CD4-positive, alpha-beta T cell treated with Interleukin-2 at 100 ng/mL for 4 hours (primary cell): ENCODE results near the gene DGKD.

Experiments
- DNase-seq: peaks from one replicate; pipeline ENCODE4 v3.0.0-alpha.2; 2020; ENCODE audit warnings: low spot score

The DGKD gene

DNA sequence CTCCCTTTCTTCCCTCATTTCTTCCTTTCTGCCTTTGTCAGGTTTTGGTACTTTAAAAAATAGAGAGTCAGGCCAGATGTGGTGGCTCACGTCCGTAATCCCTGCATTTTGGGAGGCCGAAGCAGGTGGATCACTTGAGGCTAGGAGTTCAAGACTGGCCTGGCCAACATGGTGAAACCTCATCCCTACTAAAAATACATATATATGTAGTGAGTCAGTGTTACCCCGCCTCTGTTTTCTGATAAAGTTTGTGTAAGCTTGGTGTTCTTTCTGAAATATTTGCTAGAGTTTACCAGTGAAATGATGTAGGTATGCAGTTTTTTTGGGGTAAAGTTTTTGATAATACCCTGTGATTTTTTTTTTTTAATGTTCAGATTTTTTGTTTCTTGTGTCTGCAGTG, 58.8 kb downstream of the DGKD start:
- no peak for DNase-seq

DNA sequence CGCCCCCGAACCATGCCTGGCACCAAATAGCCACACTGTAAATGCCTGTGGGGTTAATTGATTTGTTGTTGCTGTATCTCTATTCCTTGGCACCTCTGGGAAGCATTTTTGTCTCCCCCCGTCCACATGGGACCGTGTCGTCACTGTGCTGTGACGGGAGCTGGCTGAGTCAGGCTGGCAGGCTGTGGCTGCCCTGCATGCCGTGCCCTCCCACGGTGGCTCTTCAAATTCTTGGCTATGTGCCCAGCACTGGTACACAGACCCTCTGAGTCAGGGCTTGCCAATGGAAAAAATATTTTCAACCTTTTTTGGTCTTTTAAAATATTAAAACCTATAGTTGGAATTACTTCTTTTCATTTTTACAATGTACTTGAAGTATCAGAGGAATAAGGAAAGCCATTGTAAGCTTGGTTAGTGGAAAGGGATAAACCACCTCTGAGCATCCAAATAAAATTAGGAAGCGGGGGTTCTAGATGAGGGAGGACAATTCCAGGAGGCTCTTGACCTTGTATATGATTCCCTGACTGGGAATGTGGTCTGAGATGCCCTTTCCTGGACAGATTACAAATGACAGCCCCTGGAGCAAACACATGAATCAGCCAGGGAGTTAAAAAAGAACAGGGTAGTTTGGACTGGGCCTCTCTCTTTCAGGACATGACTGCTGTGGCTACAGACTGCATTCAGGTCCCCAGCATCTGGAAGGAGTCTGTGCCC, 59.4 kb downstream of the DGKD start:
- peak; percentile 77 for DNase-seq

DNA sequence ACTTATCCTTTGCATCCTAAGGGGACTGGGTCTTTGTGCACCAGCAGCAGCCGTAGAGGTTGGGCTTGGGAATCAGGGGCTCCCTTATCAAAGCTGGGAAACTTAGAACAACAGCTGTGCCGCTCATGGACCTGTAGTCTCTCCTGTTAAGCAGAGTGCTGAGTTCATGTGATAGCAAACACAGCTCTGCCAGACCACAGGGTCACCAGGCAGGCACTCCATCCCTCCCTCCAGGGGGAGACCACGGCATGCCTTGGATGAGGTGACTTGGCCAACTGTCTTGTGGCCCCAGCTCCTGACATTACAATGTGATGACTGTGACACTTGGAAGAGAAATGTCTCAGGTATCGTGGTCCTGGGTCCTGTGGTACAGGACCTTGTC, 60.0 kb downstream of the DGKD start:
- no peak for DNase-seq

DNA sequence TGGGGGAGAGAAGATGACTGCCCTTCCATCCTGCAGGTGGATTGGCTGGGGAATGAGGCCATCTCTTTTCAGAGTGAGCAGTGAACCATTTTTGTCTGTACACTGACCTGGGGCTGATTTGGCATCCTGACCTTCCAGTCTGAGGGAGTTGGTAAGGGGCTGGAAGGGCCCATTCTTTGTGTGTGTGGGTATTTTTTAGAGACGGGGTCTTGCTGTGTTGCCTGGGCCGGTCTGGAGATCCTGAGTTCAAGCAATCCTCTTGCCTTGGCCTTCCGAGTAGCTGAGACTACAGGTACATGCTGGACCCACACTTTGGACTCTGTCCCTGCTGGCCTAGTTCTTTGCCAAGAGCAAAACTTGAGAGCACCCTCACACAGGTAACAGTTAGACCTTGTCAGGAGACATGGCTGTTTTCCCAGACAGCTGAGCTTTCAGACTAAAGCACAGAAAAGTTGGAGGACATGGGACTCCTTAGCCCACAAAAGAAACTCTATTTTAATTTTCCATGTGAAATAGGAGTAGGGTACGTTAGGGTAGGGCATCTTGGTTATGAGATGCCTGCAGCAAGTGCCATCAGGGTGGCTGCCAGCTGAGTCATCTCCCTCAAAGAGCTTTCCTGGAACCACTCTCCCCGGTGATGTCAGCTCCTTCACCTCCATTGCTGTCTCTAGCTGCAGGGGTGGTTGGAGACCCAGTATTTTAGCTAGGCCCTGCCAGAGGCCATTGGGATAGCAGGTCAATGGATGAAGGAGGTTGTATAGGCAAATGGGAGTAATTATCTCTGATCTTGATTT, 60.7 kb downstream of the DGKD start:
- peak; percentile 75 for DNase-seq

DNA sequence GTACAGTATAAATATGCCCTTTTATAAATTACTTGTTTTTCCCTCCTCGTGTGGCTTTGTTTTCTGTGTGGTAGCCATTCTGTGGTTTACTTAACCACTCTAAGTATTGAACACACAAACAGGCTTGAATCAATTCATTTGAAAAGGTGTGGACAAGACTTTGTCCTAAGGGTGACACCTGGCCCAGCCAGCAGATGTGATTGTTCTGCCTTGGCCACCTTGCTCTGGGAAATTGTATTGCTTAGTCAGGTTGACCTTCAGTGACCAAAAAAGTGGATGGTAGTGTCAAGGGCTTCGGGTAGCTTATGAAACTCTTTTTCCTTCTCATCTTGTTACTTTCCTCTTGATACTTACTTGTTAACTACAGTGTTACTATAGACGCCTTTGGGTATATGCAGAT, 61.9 kb downstream of the DGKD start:
- no peak for DNase-seq

DNA sequence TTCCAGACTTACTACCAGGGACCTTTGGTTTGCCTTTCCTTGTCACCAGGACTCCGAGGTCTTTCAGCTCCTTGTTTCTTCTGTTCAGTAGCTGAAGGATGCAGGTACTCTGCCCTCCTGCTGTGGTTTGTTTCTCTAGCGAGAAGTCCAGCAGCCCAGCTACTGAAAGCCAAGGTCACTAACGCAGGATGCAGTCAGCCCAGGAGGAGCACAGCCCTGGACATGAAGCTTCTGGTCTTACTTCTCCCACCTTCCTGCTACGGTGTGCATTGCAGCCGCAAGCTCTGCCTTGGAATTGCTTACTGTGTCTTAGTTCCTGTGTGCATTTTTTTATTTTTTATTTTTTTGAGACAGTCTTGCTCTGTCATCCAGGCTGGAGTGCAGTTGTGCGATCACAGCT, 62.4 kb downstream of the DGKD start:
- no peak for DNase-seq

DNA sequence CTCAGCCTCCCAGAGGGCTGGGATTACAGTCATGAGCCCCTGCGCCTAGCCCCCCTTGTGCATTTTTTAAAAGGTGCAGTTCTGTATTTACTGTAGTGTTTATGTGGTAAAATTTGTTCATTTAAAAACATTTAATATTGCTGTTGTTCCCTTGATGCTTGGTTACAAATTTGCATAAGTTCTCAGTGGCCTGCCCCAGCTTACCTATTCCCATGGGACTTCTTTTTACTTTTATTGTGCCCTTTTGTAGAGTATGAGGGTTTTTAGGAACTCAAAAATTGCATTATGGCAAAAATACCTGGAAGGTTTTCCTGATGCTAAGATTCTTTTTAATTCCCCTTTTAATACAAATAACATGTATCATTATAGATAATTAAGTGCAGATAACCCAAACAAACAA, 63.0 kb downstream of the DGKD start:
- no peak for DNase-seq

DNA sequence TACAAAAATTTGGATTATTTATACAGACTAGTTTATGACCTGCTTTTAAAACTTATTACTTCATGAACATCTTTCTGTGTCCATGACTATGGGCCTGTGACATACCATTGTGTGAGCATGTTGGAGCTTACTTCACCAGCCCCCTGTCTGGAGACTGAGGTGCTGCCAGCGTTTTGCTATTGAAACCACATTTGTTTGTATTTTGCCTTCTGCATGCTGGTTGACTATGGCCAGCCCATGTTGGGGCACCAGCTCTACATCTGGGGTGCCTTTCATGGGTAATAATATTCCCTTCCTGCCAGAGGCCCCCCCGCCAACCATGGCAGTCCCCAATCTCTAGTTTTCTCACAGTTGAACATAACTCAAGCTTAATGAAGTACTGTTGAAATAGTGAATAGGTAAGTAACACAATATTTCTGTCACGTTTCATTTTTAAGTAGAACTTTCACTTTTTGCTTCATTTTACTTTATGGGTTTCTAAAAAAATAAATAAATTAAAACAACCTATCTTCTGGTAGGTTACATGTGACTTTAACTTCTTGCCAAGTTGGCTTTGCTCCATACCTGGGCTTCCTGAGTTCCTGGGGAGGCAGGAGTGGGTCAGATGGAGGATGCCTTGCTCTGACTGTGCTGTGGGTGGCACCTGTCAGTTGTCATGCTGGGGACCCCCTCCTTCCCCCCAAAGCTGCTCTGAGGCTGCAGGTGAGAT, 63.9 kb downstream of the DGKD start:
- no peak for DNase-seq

DNA sequence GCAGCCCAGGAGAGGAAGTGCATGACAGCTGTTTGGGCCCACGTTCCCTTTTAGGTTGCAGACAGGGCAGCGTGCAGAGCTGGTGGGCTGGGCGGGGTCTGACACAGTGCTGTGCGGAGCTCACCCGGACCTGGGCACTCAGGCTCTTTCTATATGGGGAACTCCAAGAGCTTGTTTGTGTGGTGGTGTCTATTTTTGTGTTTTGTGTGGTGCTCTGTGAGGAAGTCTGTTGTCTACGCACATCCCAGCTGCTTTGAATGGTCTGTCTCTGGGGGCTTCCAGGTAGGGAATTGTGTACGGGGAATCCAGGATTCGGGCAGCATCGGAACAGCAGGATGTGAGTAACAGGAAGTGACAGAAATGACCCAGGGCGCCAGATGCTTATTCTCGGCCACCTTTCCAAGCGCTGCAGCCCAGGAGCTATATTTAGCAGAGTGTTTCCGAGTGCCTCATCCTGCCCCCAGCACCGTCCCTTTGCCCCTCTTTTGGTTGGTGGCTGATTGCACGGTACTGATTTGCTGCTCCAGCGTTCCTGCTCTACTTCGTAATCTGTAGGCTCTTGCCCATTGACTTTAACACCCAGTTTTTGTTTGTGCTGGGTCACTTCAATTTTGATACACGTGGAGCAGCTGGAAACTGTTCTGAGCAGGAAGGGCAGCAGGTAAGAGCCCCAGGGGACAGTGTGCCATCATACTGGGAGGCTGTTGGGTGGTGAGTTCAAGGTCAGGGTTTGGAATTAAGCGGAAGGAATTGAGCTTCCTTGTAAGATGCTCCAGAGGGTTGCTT, 64.7 kb downstream of the DGKD start:
- DNase-seq, result peak; percentile 72

DNA sequence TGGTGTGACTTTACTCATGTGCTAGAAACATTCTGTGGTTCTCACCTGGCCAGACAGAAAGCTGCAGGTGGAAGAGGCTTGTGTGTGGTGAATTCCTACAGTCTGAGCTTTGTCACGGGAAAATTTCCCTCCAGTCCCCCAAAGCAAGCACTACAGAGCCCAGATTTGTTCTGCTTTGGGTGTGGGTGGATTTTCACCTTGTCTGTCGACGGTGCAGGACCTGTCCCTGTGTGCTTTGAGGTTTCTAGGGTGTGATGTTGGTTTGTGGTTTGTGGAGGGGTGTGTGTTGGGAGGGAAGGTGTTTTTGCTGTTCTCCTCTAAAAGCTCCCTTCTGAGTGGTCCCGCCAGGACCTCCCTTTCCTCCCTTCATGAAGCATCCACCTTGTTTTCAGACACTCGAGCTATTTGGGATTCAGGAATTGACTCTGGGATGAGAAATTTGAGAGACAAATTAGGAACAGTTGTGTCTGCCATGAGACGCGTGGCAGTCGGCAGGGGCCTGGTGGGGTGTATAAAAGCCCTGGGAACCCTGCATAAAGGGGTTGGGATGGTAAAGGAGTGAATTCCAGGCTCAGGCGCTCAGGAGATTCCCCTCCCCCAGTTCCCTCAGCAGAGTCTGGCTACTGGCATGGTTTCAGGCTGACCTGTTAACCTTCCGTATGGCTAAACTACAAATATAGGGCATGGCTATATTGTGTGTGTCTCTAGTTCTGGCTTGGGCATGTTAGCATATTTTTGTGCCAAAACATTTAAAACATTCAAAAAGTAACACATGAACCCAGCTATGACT, 65.5 kb downstream of the DGKD start:
- peak; percentile 72 for DNase-seq

DNA sequence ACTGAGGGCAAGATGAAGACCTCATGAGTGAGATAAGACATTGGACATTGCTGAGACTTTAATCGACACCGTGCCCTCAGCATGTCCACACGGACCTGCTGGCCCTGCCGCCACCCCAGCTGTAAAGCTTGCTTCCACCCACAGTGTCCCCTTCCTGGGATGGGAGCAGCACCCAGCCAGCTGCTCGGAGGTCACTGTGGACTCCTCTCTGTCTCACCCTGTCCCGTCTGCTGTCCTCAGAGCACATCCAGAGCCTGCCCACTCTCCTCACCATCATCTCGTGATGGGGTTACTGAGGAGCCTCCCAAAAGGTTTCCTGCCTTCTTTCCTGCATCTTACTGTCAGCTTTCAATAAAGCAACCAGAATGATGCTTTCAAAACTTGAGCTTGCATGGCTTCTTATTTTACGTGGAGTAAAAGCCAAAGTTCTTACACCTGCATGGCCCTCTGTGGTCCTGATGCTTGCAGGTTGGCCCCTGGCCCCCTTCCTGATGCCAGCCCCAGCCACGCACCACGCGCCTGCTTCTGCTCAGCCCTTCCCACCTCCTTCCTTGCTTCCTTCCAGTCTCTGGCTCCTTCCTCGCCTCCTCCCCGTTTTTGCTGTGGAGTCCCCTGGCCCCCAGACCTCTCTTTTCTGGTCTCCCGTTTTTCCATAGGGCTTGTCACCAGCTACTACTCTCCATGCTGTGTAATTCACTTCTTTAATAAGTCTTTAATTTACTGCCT, 67.0 kb downstream of the DGKD start:
- no peak for DNase-seq

DNA sequence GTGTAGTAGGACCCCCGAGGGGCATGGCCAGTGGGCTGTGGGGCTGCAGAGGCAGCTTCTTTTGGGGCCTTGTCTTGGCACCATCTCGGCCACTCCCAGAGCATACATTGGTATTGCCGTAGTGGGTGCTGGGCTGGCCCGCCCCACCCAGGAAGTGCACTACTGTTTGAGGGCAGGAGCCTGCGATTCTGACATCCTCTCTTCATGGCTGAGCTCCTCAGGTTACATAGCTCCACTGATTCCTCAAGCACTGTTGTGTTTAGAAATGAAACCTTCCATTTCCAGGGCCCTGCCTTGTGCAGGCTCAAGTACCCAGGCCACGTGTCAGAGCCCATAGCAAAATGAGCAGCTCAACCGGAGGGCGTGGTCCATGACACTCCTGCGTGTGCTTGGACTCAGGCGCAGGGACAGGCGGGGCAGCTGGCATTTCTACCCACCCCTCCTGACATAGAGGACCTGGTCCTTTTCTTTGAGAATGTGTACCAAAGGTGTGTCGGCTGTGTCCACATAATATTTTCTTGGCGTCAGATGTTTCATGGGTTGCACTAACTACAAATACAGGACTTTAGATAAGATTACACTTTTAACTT, 67.9 kb downstream of the DGKD start:
- peak; percentile 75 for DNase-seq

DNA sequence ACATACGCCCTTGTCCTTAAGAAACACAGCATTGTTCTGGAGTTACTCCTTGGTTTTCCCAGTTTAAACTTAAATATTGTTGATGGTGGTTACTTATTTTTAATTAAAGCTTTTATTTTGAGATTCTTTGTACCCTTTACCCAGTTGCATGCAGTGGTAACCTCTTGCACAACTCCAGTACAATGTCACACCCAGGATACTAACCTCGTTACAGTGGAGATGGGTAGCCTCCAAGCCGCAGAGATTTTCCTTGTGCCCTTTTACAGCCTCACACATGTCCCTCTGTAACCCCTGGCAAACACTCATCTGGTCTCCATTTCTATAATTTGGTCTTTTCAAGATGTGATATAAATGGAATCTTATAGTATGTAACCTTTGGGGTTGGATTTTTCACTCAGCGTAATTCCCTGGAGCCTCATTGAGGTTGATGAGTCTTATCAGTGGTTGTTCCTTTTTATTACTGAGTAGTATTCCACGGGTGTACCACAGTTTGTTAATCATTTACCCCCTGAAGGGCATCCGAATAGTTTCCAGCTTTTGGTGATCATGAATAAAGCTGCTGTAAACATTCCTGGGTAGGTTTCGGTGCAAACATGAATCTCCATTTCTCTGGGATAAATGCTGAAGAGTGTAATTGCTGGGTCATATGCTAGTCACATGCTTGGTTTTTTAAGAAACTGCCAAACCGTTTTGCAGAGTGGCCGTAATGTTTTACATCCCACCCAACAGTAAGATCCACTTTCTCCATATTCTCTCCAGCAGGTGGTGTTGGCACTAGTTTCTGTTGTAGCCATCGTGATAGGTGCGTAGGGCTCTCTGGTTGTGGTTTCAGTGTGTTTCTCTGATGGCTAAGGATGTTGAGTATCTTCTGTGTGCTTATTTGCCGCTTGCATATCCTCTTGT, 68.6 kb downstream of the DGKD start:
- DNase-seq, result no peak

DNA sequence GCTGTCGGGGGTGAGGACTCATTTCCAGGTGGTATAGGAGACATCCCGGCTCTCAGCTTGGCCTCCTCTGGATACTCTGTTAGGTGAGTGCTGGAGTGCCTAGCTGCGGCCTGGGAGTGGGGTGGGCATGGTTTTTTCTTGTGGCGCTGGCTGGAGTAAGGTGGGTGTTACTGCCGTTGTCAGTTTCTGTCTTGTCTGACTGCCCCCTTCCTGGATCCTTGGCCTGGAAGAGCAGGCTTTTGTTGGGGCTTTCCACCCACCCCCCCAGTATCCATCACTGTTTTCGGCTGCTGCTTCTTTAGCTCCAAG, 69.2 kb downstream of the DGKD start:
- no peak for DNase-seq

DNA sequence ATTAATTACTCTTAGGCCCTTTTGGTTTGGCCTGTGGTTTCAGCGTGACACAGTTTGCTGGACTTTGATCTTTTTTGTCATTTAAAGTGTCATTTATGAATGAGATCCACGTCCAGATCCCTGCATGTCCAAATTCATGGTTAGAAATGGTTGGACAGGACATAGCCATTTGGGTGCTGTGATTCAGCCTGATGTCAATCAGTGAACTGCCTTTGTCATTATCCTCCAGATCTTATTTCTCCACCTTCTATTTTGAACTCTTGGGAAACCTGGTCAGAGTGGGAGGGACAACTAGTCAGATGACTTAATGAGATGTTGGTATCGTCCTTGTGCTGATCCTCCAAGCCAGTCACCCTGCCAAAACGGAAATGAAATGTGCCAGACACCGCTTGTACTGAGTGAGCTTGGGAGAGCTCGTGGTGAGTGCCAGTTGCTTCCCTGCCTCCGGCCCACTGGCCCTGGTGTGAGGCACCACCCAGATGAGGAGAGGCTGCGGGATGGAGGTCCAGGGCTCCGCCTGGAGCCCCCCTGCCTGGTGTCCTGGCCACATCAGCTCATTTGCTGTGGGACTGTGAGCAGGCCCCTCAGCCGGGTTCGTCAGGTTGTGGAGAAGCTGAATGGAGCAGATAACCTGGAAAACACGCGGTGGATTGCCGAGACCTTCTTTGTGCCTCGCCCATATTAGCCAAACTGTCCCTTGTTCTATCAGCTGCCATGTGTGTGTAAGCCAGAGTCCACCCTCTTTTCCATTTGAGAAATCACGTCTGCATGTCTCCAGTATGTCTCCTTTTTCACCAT, 70.1 kb downstream of the DGKD start:
- DNase-seq, result no peak

DNA sequence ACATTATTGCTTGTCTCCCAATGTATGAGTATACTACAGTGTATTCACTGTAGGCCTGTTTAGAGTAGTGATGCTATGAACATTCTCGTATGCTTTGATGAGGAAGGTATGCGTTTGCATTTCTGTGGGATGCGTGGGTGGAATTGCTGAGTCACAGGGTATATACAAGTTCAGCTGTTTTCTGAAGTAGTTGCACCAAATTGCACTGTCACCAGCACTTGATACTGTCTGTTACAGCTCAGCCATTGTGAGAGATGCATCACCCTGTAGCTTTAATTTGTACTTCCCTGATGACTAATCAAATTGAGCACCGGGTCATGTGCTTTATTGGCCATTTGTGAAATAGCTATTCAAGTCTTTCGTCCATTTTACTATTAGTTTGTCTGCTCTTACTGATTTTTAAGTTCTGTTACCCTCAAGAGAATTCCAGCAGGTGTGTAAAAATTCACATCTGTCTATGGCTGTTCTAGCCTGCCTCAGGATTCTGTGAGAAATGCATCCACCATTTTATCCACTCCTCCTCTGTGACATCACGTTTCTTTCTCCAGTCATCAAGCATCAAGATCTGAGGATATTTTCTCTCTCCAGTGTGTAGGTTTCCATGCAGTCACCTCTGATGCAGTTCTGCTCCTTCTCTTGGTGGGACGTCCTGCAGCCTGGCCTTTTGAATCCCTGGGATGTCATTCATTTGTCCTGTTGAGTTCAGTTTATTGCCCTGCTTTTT, 72.5 kb downstream of the DGKD start:
- peak; percentile 49 for DNase-seq

DNA sequence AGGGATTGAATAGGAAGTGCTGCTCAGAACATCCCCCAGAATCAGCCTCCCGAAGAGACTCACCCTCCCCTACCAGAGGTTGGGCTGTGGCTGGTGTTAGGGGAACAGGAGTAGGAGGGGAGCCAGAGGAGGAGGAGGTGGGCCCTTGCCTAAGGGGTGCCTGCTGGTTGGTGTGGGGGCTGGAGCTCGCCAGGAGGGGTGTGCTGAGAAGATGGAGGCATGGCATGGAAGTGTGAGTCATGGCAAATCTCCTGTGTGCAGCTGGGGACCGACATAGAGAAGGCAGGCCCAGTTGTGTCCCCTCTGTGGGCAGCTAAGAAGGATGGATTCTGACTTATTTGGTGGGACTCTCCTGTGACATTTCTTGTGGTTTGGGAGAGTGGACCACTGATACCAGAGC, 73.7 kb downstream of the DGKD start:
- DNase-seq, result no peak

DNA sequence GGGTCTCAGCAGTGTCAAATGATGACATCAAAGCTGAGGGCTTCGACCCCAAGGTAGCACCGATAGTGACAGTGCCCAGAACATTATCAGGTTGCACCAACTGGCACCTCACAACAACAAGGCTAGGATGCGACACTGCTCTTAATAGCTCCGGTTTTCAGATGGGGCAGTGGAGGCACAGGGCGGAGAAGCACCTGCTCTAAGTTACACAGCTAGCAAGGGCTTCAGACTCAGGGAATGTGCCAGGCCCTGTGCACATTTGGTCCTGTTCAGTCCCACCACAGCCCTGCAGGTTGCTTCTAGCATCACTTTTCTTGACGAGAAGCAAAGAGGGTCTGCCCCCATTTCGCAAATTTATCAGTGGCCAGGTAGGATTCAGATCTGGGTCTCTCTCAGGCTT, 74.1 kb downstream of the DGKD start:
- no peak for DNase-seq
